Tibial nerve (tissue), 4 donors: ENCODE measurements around the gene FUOM. TPM values are rescaled to one million over a fixed set of nuclear protein-coding genes. Genes with fewer than 3 reads are reported as not detected.

Experiments used
- DNase-seq, 2 donors: peaks; one replicate each; pipeline ENCODE4 v3.0.0-alpha.2; 2019; ENCODE audit warnings: low spot score in 2 of 2
- H3K27ac ChIP-seq, 4 donors: fragments of 200-600 bp; sonication (generic) in 3 of 4; one replicate each; pipeline ENCODE4 v1.5.1; 2017 to 2019; ENCODE audit warnings: mild to moderate bottlenecking in 1 of 4
- H3K27me3 ChIP-seq, 2 donors: fragments of 200-600 bp; sonication (generic) in 1 of 2; one replicate each; pipeline versions ENCODE4 v1.5.1 to v1.6.0; 2017 to 2019
- H3K36me3 ChIP-seq, 3 donors: fragments of 200-600 bp; sonication (generic); one replicate each; pipeline ENCODE4 v1.5.1; 2018 to 2019
- H3K4me1 ChIP-seq, 4 donors: fragments of 200-600 bp; sonication (generic) in 3 of 4; one replicate each; pipeline ENCODE4 v1.5.1; 2017 to 2019
- H3K4me3 ChIP-seq, 4 donors: fragments of 200-600 bp; sonication (generic) in 3 of 4; one replicate each; pipeline ENCODE4 v1.5.1; 2017 to 2019; ENCODE audit warnings: mild to moderate bottlenecking in 1 of 4, moderate library complexity in 1 of 4
- H3K9me3 ChIP-seq, 4 donors: fragments of 200-600 bp; sonication (generic) in 3 of 4; one replicate each; pipeline ENCODE4 v1.5.1; 2017 to 2019
- CTCF ChIP-seq, 5 experiments: fragments of 200-600 bp in 3 of 5; fragments of 450-650 bp in 2 of 5; sonication (generic) in 3 of 5; IDR thresholded peaks; one replicate each; pipeline ENCODE4 v1.5.1; 2016 to 2019; ENCODE audit warnings: antibody characterized with exemption in 5 of 5, mild to moderate bottlenecking in 3 of 5, moderate library complexity in 2 of 5
- EP300 ChIP-seq, 2 donors: sonication (generic); formaldehyde crosslinking; IDR thresholded peaks; one replicate each; pipeline ENCODE4 v1.6.1; 2017; ENCODE audit warnings: antibody characterized with exemption in 2 of 2, mild to moderate bottlenecking in 1 of 2
- POLR2A ChIP-seq, 2 donors: fragments of 450-650 bp; IDR thresholded peaks; one replicate each; pipeline ENCODE4 v1.6.1; 2017; ENCODE audit warnings: antibody characterized with exemption in 2 of 2, mild to moderate bottlenecking in 2 of 2, moderate library complexity in 2 of 2
- WGBS, 2 donors: methylation state at CpG; one replicate each; pipeline ENCODE4 v1.1.5; 2018; 5-methylcytosine and 5-hydroxymethylcytosine counted together
- total RNA-seq, 4 donors: library from RNA; depleted of rRNA; stranded (reverse); fragments of >200 nt; gene quantifications; one replicate each; pipeline ENCODE4 v1.1.0, GENCODE V29; 2016

Gene FUOM
- total RNA-seq, 4 donors from 2014 or later = 44.1 to 59.4 (median 49.3) TPM

- peaks cover 0 to 40% (median 17%) of the 10 kb centered on the region in 4 donors for H3K4me1 ChIP-seq
- TF ChIP-seq EP300 (IDR thresholded peaks at IDR 0.05) (no peak), CTCF (IDR thresholded peaks at IDR 0.05) (no peak), POLR2A (IDR thresholded peaks at IDR 0.05) (no peak)
- H3K4me3 ChIP-seq = no peak overlapping the region
- no peak for DNase-seq
- no peaks in the 10 kb centered on the region for H3K9me3 ChIP-seq
- peaks cover 0 to 37% (median 10%) of the 10 kb centered on the region in 3 donors for H3K36me3 ChIP-seq
- H3K27ac ChIP-seq = no peak overlapping the region
- no peaks in the 10 kb centered on the region for H3K27me3 ChIP-seq
- 94 to 98% methylated on average over 13 to 14 of the region's 16 CpGs for WGBS, 2 donors
Observed at GRCh38 chr10:133310399-133310755, 47.4 kb downstream of the FUOM start.

- peak overlapping the region in 1 of 4 donors; percentile 89 for H3K4me3 ChIP-seq
- no peak for DNase-seq
- peak overlapping the region in 3 of 4 donors; percentile 96 to 97 (median 97) for H3K27ac ChIP-seq
Observed at GRCh38 chr10:133309720-133310398, 48.0 kb downstream of the FUOM start.

GRCh38 chr10:133309100-133309719 is 48.6 kb downstream of the FUOM start:
- Histone ChIP-seq H3K27ac (peak overlapping the region; percentile 92 to 97 (median 96)), H3K9me3 (no peaks in the 10 kb centered on the region), H3K27me3 (no peaks in the 10 kb centered on the region), H3K36me3 (peaks cover 0 to 40% (median 10%) of the 10 kb centered on the region in 3 donors), H3K4me1 (peaks cover 0 to 48% (median 17%) of the 10 kb centered on the region in 4 donors), H3K4me3 (peak overlapping the region; percentile 89 to 100 (median 96))
- WGBS, 2 donors = 25 to 28% methylated on average over 42 to 46 of the region's 46 CpGs
- peak; percentile 87 to 88 for DNase-seq
- TF ChIP-seq POLR2A (IDR thresholded peaks at IDR 0.05) (no peak), CTCF (IDR thresholded peaks at IDR 0.05) (no peak), EP300 (IDR thresholded peaks at IDR 0.05) (no peak)

More at GRCh38 chr10:133309720-133310398, 48.0 kb downstream of the FUOM start:
- TF ChIP-seq POLR2A (IDR thresholded peaks at IDR 0.05) (no peak), EP300 (IDR thresholded peaks at IDR 0.05) (no peak)
- H3K4me1 ChIP-seq = peaks cover 0 to 43% (median 17%) of the 10 kb centered on the region in 4 donors
- H3K36me3 ChIP-seq = peaks cover 0 to 39% (median 10%) of the 10 kb centered on the region in 3 donors
- H3K27me3 ChIP-seq = no peaks in the 10 kb centered on the region
- H3K9me3 ChIP-seq = no peaks in the 10 kb centered on the region
- 94 to 96% methylated on average over 30 to 32 of the region's 33 CpGs for WGBS, 2 donors

GRCh38 chr10:133308421-133309099 is 49.3 kb downstream of the FUOM start, which contains the start of the genes TUBGCP2 and ZNF511:
TSS of gene TUBGCP2 (minus strand) at chr10:133308872. CDS start at chr10:133302941, 5,931 bp downstream.
TSS of gene ZNF511 (plus strand) at chr10:133308914. CDS start at chr10:133308944, 30 bp downstream.
- Histone ChIP-seq H3K36me3 (peaks cover 0 to 43% (median 10%) of the 10 kb centered on the region in 3 donors), H3K9me3 (no peaks in the 10 kb centered on the region), H3K4me1 (peaks cover 0 to 51% (median 17%) of the 10 kb centered on the region in 4 donors), H3K27me3 (no peaks in the 10 kb centered on the region), H3K4me3 (peak within 1 kb of the TSS; percentile 89 to 100 (median 96)), H3K27ac (peak within 1 kb of the TSS; percentile 92 to 97 (median 96))
- TF ChIP-seq CTCF (IDR thresholded peaks at IDR 0.05) (peak in 3 of 5 experiments; percentile 9 to 63 (median 34)), POLR2A (IDR thresholded peaks at IDR 0.05) (peak in 1 of 2 donors; percentile 72), EP300 (IDR thresholded peaks at IDR 0.05) (peak in 1 of 2 donors; percentile 68)
- DNase-seq = peak; percentile 72 to 75
- WGBS, 2 donors = 0% methylated on average over 34 to 50 of the region's 89 CpGs

GRCh38 chr10:133307776-133308420 is 49.9 kb downstream of the FUOM start:
- peak; percentile 46 to 64 for DNase-seq
- H3K27me3 ChIP-seq = no peaks in the 10 kb centered on the region
- WGBS, 2 donors = 8 to 10% methylated on average over 25 of the region's 25 CpGs
- peak overlapping the region; percentile 92 to 97 (median 96) for H3K27ac ChIP-seq
- H3K4me3 ChIP-seq = peak overlapping the region; percentile 89 to 100 (median 96)
- H3K36me3 ChIP-seq = peaks cover 0 to 45% (median 10%) of the 10 kb centered on the region in 3 donors
- no peaks in the 10 kb centered on the region for H3K9me3 ChIP-seq
- peaks cover 0 to 58% (median 17%) of the 10 kb centered on the region in 4 donors for H3K4me1 ChIP-seq
- TF ChIP-seq CTCF (IDR thresholded peaks at IDR 0.05) = peak; percentile 19 to 62 (median 35)
- no peak for TF ChIP-seq POLR2A (IDR thresholded peaks at IDR 0.05)
